Right renal cortex interstitium (tissue), 3 donors: Measurements from ENCODE around the gene MAPK11. TPM values are rescaled to one million over a fixed set of nuclear protein-coding genes. Genes with fewer than 3 reads are reported as not detected.

ENCODE experiments used
- DNase-seq, 3 donors: peaks; one replicate each; pipeline ENCODE4 v3.0.0-alpha.2; 2013; ENCODE audit warnings: low read depth in 3 of 3, low spot score in 2 of 3
- polyA plus RNA-seq, 3 donors: library from polyadenylated mRNA; unstranded; fragments of 120-200 nt; gene quantifications; one replicate each; pipeline ENCODE4 v1.2.1, GENCODE V29; 2013; ENCODE audit not compliant: insufficient read length in 3 of 3

MAPK11 gene
- polyA plus RNA-seq, 3 donors = 6.1 to 7.9 (median 6.4) TPM

- no peak for DNase-seq
Observed at GRCh38 chr22:50296658-50297490, 26.7 kb upstream of the MAPK11 start.

GRCh38 chr22:50294319-50294656 lies 24.1 kb upstream of the MAPK11 start:
- DNase-seq = no peak

- peak in 1 of 3 donors; percentile 71 for DNase-seq
Observed at GRCh38 chr22:50293441-50294318, 23.5 kb upstream of the MAPK11 start.

GRCh38 chr22:50292643-50293440 lies 22.7 kb upstream of the MAPK11 start:
- DNase-seq = no peak

- DNase-seq = no peak
Observed at GRCh38 chr22:50289942-50290630, 19.9 kb upstream of the MAPK11 start.

- DNase-seq = no peak
Observed at GRCh38 chr22:50289151-50289941, 19.2 kb upstream of the MAPK11 start.

GRCh38 chr22:50287731-50288130 lies 17.6 kb upstream of the MAPK11 start:
- no peak for DNase-seq

GRCh38 chr22:50286701-50287318 lies 16.6 kb upstream of the MAPK11 start:
- no peak for DNase-seq

GRCh38 chr22:50286275-50286674 lies 16.1 kb upstream of the MAPK11 start:
- DNase-seq = no peak

- DNase-seq = no peak
Observed at GRCh38 chr22:50285568-50286229, 15.5 kb upstream of the MAPK11 start.

GRCh38 chr22:50284479-50284878 lies 14.3 kb upstream of the MAPK11 start:
- no peak for DNase-seq

GRCh38 chr22:50283821-50284220 lies 13.6 kb upstream of the MAPK11 start:
- no peak for DNase-seq

- DNase-seq = no peak
Observed at GRCh38 chr22:50282361-50283155, 12.4 kb upstream of the MAPK11 start.

GRCh38 chr22:50281957-50282356 lies 11.8 kb upstream of the MAPK11 start:
- no peak for DNase-seq

- no peak for DNase-seq
Observed at GRCh38 chr22:50281384-50281760, 11.2 kb upstream of the MAPK11 start.

GRCh38 chr22:50280708-50281383 lies 10.7 kb upstream of the MAPK11 start:
- DNase-seq = no peak

- no peak for DNase-seq
Observed at GRCh38 chr22:50280022-50280707, 10.0 kb upstream of the MAPK11 start.
